Urinary bladder (tissue), 4 donors: ENCODE data around the gene SFTPA1. TPM values are rescaled to one million over a fixed set of nuclear protein-coding genes. Genes with fewer than 3 reads are reported as not detected.
"Not testable (repeated sequence)": the region's sequence is repeated elsewhere in the genome, so short reads cannot be mapped to it uniquely, and the experiment has no call there.

Source experiments
- DNase-seq: peaks from one replicate; pipeline ENCODE4 v3.0.0-alpha.2; 2015; ENCODE audit errors: extremely low spot score
- H3K27ac ChIP-seq: one replicate; pipeline ENCODE4 v1.5.1; 2013; ENCODE audit warnings: low read depth, mild to moderate bottlenecking, moderate library complexity
- H3K36me3 ChIP-seq: one replicate; pipeline ENCODE4 v1.6.1; 2013; ENCODE audit warnings: mild to moderate bottlenecking, moderate library complexity; ENCODE audit not compliant: insufficient read depth
- H3K4me1 ChIP-seq: one replicate; pipeline ENCODE4 v1.6.1; 2013; ENCODE audit warnings: mild to moderate bottlenecking, moderate library complexity; ENCODE audit not compliant: insufficient read depth
- H3K4me3 ChIP-seq: one replicate; pipeline ENCODE4 v1.5.1; 2013; ENCODE audit warnings: low read depth, low read length
- WGBS: extraction: QIAGEN DNeasy Blood & Tissue Kit; methylation state at CpG from one replicate; pipeline ENCODE4 v1.1.7; 2013; 5-methylcytosine and 5-hydroxymethylcytosine counted together
- polyA plus RNA-seq: library from polyadenylated mRNA; stranded (reverse); fragments of 200-250 nt; gene quantifications from one replicate; pipeline ENCODE4 v1.2.3, GENCODE V29; 2013
- total RNA-seq: library from RNA; depleted of rRNA; stranded (reverse); fragments of >200 nt; gene quantifications from one replicate; pipeline ENCODE4 v1.2.3, GENCODE V29; 2014
- donor health status: healthy with polysubstance abuse.
- donor health status: healthy.

The SFTPA1 gene
- total and polyA plus RNA-seq, 2 donors: not detected

GRCh38 chr10:79628988-79629954, 18.5 kb downstream of the SFTPA1 start:
- H3K36me3 ChIP-seq: no peaks in the 10 kb centered on the region
- H3K4me1 ChIP-seq: no peaks in the 10 kb centered on the region
- H3K4me3 ChIP-seq: no peak overlapping the region
- WGBS: 95% methylated on average over 9 of the region's 9 CpGs
- no peak overlapping the region for H3K27ac ChIP-seq
- no peak for DNase-seq

- WGBS: 70% methylated on average over 5 of the region's 5 CpGs
- Histone ChIP-seq H3K36me3 (no peaks in the 10 kb centered on the region), H3K4me3 (no peak overlapping the region), H3K27ac (no peak overlapping the region), H3K4me1 (no peaks in the 10 kb centered on the region)
- DNase-seq: no peak
Observed at GRCh38 chr10:79629955-79630327, 19.2 kb downstream of the SFTPA1 start.

GRCh38 chr10:79636654-79637199, 26.0 kb downstream of the SFTPA1 start:
- not testable (repeated sequence) for H3K4me3 ChIP-seq

GRCh38 chr10:79638318-79638717, 27.6 kb downstream of the SFTPA1 start:
- no peaks in the 10 kb centered on the region for H3K4me1 ChIP-seq
- DNase-seq: no peak
- no peak overlapping the region for H3K27ac ChIP-seq
- no peak overlapping the region for H3K4me3 ChIP-seq
- WGBS: 90% methylated on average over 3 of the region's 3 CpGs
- H3K36me3 ChIP-seq: no peaks in the 10 kb centered on the region

More at GRCh38 chr10:79636654-79637199, 26.0 kb downstream of the SFTPA1 start:
- WGBS: 56% methylated on average over 2 of the region's 2 CpGs
- not testable (repeated sequence) for H3K4me1 ChIP-seq, H3K36me3 ChIP-seq, H3K27ac ChIP-seq, DNase-seq

GRCh38 chr10:79652695-79653094, 42.0 kb downstream of the SFTPA1 start:
- H3K4me1 ChIP-seq, H3K36me3 ChIP-seq, H3K27ac ChIP-seq, DNase-seq, H3K4me3 ChIP-seq: not testable (repeated sequence)
- WGBS: 89% methylated on average over 2 of the region's 2 CpGs

GRCh38 chr10:79663287-79663686, 52.5 kb downstream of the SFTPA1 start:
- H3K4me1 ChIP-seq, DNase-seq, H3K36me3 ChIP-seq, H3K4me3 ChIP-seq, H3K27ac ChIP-seq: not testable (repeated sequence)

GRCh38 chr10:79664686-79665085, 53.9 kb downstream of the SFTPA1 start:
- not testable (repeated sequence) for H3K36me3 ChIP-seq, DNase-seq, H3K27ac ChIP-seq, H3K4me1 ChIP-seq, H3K4me3 ChIP-seq
- WGBS: 60% methylated on average over 3 of the region's 4 CpGs

Other genes starting within 250 kb of the SFTPA1 start
- gene ZCCHC24, start 165.3 kb upstream of the SFTPA1 start, total RNA-seq: 43.5 TPM
- 98.2 TPM for gene ZCCHC24, start 165.3 kb upstream of the SFTPA1 start, polyA plus RNA-seq
- gene EIF5AL1, start 98.4 kb upstream of the SFTPA1 start, total RNA-seq: 0.11 TPM
- 0.85 TPM for gene EIF5AL1, start 98.4 kb upstream of the SFTPA1 start, polyA plus RNA-seq
- gene SFTPA2, start 50.5 kb upstream of the SFTPA1 start, total RNA-seq: not detected
- 0.32 TPM for gene SFTPA2, start 50.5 kb upstream of the SFTPA1 start, polyA plus RNA-seq
- gene NUTM2B, start 92.3 kb downstream of the SFTPA1 start, total RNA-seq: 0.21 TPM
- gene NUTM2B, start 92.3 kb downstream of the SFTPA1 start, polyA plus RNA-seq: 0.32 TPM
- not detected for gene NUTM2E, start 215.8 kb downstream of the SFTPA1 start, total RNA-seq
- 0.47 TPM for gene NUTM2E, start 215.8 kb downstream of the SFTPA1 start, polyA plus RNA-seq